ENCODE results near the gene CTDSPL.

The CTDSPL gene

GRCh38 chr3:37922721-37923568 lies 61.3 kb downstream of the CTDSPL start:
- TF ChIP-seq CTCF (IDR thresholded peaks at IDR 0.05; ENCODE audit: insufficient read depth, missing control alignments) = no peak
- FAIRE-seq = no peak
- DNase-seq (ENCODE audit: insufficient read length, low spot score) = no peak

- DNase-seq (ENCODE audit: insufficient read length, low spot score) (no peak), FAIRE-seq (no peak)
- TF ChIP-seq CTCF (IDR thresholded peaks at IDR 0.05; ENCODE audit: insufficient read depth, missing control alignments) = no peak
These were observed 61.9 kb downstream of the CTDSPL start for GRCh38 chr3:37923569-37924040.

GRCh38 chr3:37924453-37924852 lies 62.8 kb downstream of the CTDSPL start:
- no peak for FAIRE-seq

GRCh38 chr3:37925157-37925556 lies 63.5 kb downstream of the CTDSPL start:
- no peak for FAIRE-seq
- no peak for TF ChIP-seq CTCF (IDR thresholded peaks at IDR 0.05; ENCODE audit: insufficient read depth, missing control alignments)
- no peak for DNase-seq (ENCODE audit: insufficient read length, low spot score)

More at GRCh38 chr3:37924453-37924852, 62.8 kb downstream of the CTDSPL start:
- no peak for TF ChIP-seq CTCF (IDR thresholded peaks at IDR 0.05; ENCODE audit: insufficient read depth, missing control alignments)
- no peak for DNase-seq (ENCODE audit: insufficient read length, low spot score)

GRCh38 chr3:37926611-37927010 lies 64.9 kb downstream of the CTDSPL start:
- TF ChIP-seq CTCF (IDR thresholded peaks at IDR 0.05; ENCODE audit: insufficient read depth, missing control alignments) = no peak
- no peak for DNase-seq (ENCODE audit: insufficient read length, low spot score)
- no peak for FAIRE-seq

GRCh38 chr3:37930495-37930894 lies 68.8 kb downstream of the CTDSPL start:
- FAIRE-seq (no peak), DNase-seq (ENCODE audit: insufficient read length, low spot score) (no peak)
- TF ChIP-seq CTCF (IDR thresholded peaks at IDR 0.05; ENCODE audit: insufficient read depth, missing control alignments) = no peak

- TF ChIP-seq CTCF (IDR thresholded peaks at IDR 0.05; ENCODE audit: insufficient read depth, missing control alignments) = no peak
- DNase-seq (ENCODE audit: insufficient read length, low spot score) (no peak), FAIRE-seq (no peak)
These were observed 70.8 kb downstream of the CTDSPL start for GRCh38 chr3:37932505-37932904.
